ENCODE results near the gene ORC1. TPM values are rescaled to one million over a fixed set of nuclear protein-coding genes. Genes with fewer than 3 reads are reported as not detected.

ORC1 gene
- total RNA-seq, 1 donor from 2014 or later, result 1.7 TPM

DNA sequence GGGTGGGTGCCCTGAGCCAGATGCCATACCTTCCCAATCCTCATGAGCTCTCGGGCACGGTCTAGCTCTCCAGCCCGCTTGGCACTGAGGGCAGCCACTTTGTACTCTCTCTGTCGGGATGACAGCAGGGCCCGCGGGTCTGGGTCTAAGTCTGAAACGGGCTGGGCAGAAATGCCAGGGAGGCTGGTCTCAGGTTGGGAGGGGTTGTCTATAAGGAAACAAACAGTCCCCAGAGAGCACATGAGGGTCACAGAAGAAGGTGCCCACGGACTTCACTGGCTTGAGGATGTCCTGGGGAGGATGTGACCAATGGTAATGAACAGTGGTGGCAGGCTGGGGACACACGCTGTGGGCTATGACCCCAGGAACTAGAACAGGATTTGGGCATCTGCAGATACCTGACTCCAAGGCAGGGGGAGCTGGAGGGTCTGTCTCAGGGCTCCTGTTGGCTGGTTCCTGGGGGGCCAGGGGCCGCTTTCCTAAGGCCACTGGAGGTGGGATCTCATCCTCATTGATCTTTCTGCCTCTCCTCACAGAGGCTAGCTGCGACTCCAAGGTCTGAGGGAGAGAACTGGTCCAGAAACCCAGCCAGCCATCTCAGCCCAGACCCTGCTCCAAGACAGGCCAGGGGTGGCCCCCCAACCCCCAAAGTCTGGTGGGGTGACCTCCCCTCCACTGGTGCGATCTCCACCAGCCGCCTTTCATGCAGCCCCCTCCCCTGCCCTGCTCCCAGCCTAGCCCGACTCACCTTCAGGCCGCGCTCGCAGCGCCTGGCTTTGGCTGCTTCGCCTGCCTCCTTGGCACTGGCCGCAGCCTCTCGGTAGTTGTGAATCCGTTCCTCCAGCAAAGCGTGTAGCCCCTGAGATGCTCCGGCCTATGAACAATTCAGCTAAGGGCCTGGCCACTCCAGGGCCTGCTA, 44.3 kb downstream of the ORC1 start:
- peaks cover 0 to 73% of the 10 kb centered on the region in 2 donors for H3K36me3 ChIP-seq
- H3K27me3 ChIP-seq, result no peaks in the 10 kb centered on the region
- no peak overlapping the region for H3K4me3 ChIP-seq
- no peaks in the 10 kb centered on the region for H3K9me3 ChIP-seq
- H3K27ac ChIP-seq, result no peak overlapping the region
- peaks cover 13% of the 10 kb centered on the region for H3K4me1 ChIP-seq
- no peak for DNase-seq (ENCODE audit: extremely low spot score in 2 of 2)
- TF ChIP-seq POLR2AphosphoS5 (IDR thresholded peaks at IDR 0.05; ENCODE audit: insufficient read depth in 1 of 2, low read depth in 1 of 2) (no peak), POLR2A (IDR thresholded peaks at IDR 0.05) (no peak), CTCF (IDR thresholded peaks at IDR 0.05) (no peak)
- intact Hi-C loops (cut with DNase I), result no loop called here

- peaks cover 0 to 83% of the 10 kb centered on the region in 2 donors for H3K36me3 ChIP-seq
- intact Hi-C loops (cut with DNase I), result no loop called here
- DNase-seq (ENCODE audit: extremely low spot score in 2 of 2), result no peak
- no peak overlapping the region for H3K27ac ChIP-seq
- H3K4me1 ChIP-seq, result peaks cover 4% of the 10 kb centered on the region
- no peaks in the 10 kb centered on the region for H3K27me3 ChIP-seq
- H3K9me3 ChIP-seq, result no peaks in the 10 kb centered on the region
- TF ChIP-seq CTCF (IDR thresholded peaks at IDR 0.05) (no peak), POLR2A (IDR thresholded peaks at IDR 0.05) (no peak), POLR2AphosphoS5 (IDR thresholded peaks at IDR 0.05; ENCODE audit: insufficient read depth in 1 of 2, low read depth in 1 of 2) (no peak)
- no peak overlapping the region for H3K4me3 ChIP-seq
Observed at GRCh38 chr1:52358851-52359497, 45.2 kb downstream of the ORC1 start.

DNA sequence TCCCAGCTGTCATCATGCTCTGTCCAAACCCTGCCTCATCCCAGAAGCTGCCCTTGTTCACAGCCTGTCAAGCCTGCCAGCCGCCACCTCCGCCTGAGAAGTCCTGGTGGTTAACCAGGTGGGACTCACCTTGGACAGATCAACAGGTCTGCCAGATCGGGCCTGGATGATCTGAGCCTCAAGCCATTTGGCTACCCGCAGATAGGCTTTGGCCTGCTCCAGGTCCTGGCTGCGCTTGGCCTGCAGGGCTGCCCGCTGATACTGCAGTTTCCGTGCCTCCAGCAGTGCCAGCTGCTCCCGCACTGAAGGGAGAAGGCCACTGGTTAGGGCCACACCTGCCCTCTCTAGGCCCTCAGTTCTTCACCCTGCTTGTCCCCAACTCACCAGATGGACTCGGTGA, 46.8 kb downstream of the ORC1 start:
- no peaks in the 10 kb centered on the region for H3K27me3 ChIP-seq
- intact Hi-C loops (cut with DNase I), result no loop called here
- no peak overlapping the region for H3K27ac ChIP-seq
- H3K9me3 ChIP-seq, result no peaks in the 10 kb centered on the region
- H3K4me3 ChIP-seq, result no peak overlapping the region
- H3K4me1 ChIP-seq, result no peaks in the 10 kb centered on the region
- H3K36me3 ChIP-seq, result peaks cover 0 to 93% of the 10 kb centered on the region in 2 donors
- no peak for DNase-seq (ENCODE audit: extremely low spot score in 2 of 2)
- no peak for TF ChIP-seq POLR2A (IDR thresholded peaks at IDR 0.05)
- TF ChIP-seq CTCF (IDR thresholded peaks at IDR 0.05), result no peak
- TF ChIP-seq POLR2AphosphoS5 (IDR thresholded peaks at IDR 0.05; ENCODE audit: insufficient read depth in 1 of 2, low read depth in 1 of 2), result no peak

- intact Hi-C loops (cut with DNase I), result no loop called here
Observed at GRCh38 chr1:52356818-52357355, 47.3 kb downstream of the ORC1 start.

More at GRCh38 chr1:52356818-52357355, 47.3 kb downstream of the ORC1 start:
- Histone ChIP-seq H3K36me3 (peaks cover 0 to 88% of the 10 kb centered on the region in 2 donors), H3K27ac (no peak overlapping the region), H3K27me3 (no peaks in the 10 kb centered on the region), H3K4me3 (no peak overlapping the region), H3K4me1 (no peaks in the 10 kb centered on the region), H3K9me3 (no peaks in the 10 kb centered on the region)
- TF ChIP-seq POLR2AphosphoS5 (IDR thresholded peaks at IDR 0.05; ENCODE audit: insufficient read depth in 1 of 2, low read depth in 1 of 2) (no peak), POLR2A (IDR thresholded peaks at IDR 0.05) (no peak), CTCF (IDR thresholded peaks at IDR 0.05) (no peak)
- DNase-seq (ENCODE audit: extremely low spot score in 2 of 2), result no peak
